Natural killer cell treated with Interleukin-12 subunit alpha and Interleukin-12 subunit beta and Interleukin-15 and Interleukin-18, amount 100 ng/mL, for 72 hours (primary cell): ENCODE data around the gene SLC17A4. TPM values are rescaled to one million over a fixed set of nuclear protein-coding genes. Genes with fewer than 3 reads are reported as not detected.

ENCODE experiments used
- ATAC-seq, 2 donors: fragments of 150-1000 bp; cut with Tn5 transposase in 1 of 2; sonication (Bioruptor Pico), chemical (Tn5 transposase) in 1 of 2; 2 replicates each; pipeline ENCODE4 v1.10.0; 2021
- DNase-seq: peaks from one replicate; pipeline ENCODE4 v3.0.0; 2022; ENCODE audit warnings: low spot score
- H3K27ac Mint-ChIP-seq, 2 donors: 1 replicate in 1 of 2; 2 replicates in 1 of 2; pipeline ENCODE4 v1.8.0; 2022; ENCODE audit warnings: mixed read lengths in 2 of 2, mild to moderate bottlenecking in 1 of 2, moderate library complexity in 1 of 2
- H3K27me3 Mint-ChIP-seq, 2 donors: 1 replicate in 1 of 2; 2 replicates in 1 of 2; pipeline ENCODE4 v1.8.0; 2022; ENCODE audit warnings: mixed read lengths in 2 of 2
- H3K36me3 Mint-ChIP-seq: one replicate; pipeline ENCODE4 v1.8.0; 2022; ENCODE audit warnings: mixed read lengths
- H3K4me1 Mint-ChIP-seq, 2 donors: 1 replicate in 1 of 2; 2 replicates in 1 of 2; pipeline ENCODE4 v1.8.0; 2022; ENCODE audit warnings: low read depth in 2 of 2, mixed read lengths in 2 of 2, mild to moderate bottlenecking in 1 of 2
- H3K4me3 Mint-ChIP-seq: one replicate; pipeline ENCODE4 v1.8.0; 2022; ENCODE audit warnings: mixed read lengths
- H3K9me3 Mint-ChIP-seq: 2 replicates; pipeline ENCODE4 v1.8.0; 2022; ENCODE audit warnings: mixed read lengths
- total RNA-seq, 2 donors: library from RNA; stranded (reverse); gene quantifications; one replicate each; pipeline ENCODE4 v1.2.3, GENCODE V29; 2022

Gene SLC17A4
- not detected for total RNA-seq

- H3K36me3 Mint-ChIP-seq, result peaks cover 4% of the 10 kb centered on the region
- ATAC-seq, result no peak
- DNase-seq, result no peak
- no peak within 1 kb of the TSS for H3K27ac Mint-ChIP-seq
- H3K4me3 Mint-ChIP-seq, result no peak within 1 kb of the TSS
- no peaks in the 10 kb centered on the region for H3K4me1 Mint-ChIP-seq
- H3K27me3 Mint-ChIP-seq, result peaks cover 27 to 47% of the 10 kb centered on the region in 2 donors
- H3K9me3 Mint-ChIP-seq, result no peaks in the 10 kb centered on the region
Observed at GRCh38 chr6:25754535-25754934, at the start of gene SLC17A4. Gene SLC17A4 (plus strand): TSS chr6:25754742. CDS start chr6:25761963, 7,221 bp downstream.

GRCh38 chr6:25706314-25707014, 48.1 kb upstream of the SLC17A4 start:
- Mint-ChIP-seq H3K4me3 (no peak overlapping the region), H3K9me3 (no peaks in the 10 kb centered on the region), H3K27me3 (peaks cover 13 to 32% of the 10 kb centered on the region in 2 donors), H3K36me3 (no peaks in the 10 kb centered on the region), H3K4me1 (no peaks in the 10 kb centered on the region), H3K27ac (no peak overlapping the region)
- no peak for ATAC-seq
- DNase-seq, result no peak

GRCh38 chr6:25709761-25710160, 44.8 kb upstream of the SLC17A4 start:
- Mint-ChIP-seq H3K27ac (no peak overlapping the region), H3K27me3 (peaks cover 10 to 19% of the 10 kb centered on the region in 2 donors), H3K36me3 (no peaks in the 10 kb centered on the region), H3K9me3 (no peaks in the 10 kb centered on the region), H3K4me3 (no peak overlapping the region), H3K4me1 (no peaks in the 10 kb centered on the region)
- DNase-seq (no peak), ATAC-seq (no peak)

GRCh38 chr6:25710287-25710686, 44.3 kb upstream of the SLC17A4 start:
- Mint-ChIP-seq H3K9me3 (no peaks in the 10 kb centered on the region), H3K4me3 (no peak overlapping the region), H3K4me1 (no peaks in the 10 kb centered on the region), H3K27me3 (peaks cover 10 to 19% of the 10 kb centered on the region in 2 donors), H3K27ac (no peak overlapping the region), H3K36me3 (no peaks in the 10 kb centered on the region)
- ATAC-seq, result no peak
- DNase-seq, result no peak

GRCh38 chr6:25713824-25714223, 40.7 kb upstream of the SLC17A4 start:
- Mint-ChIP-seq H3K4me1 (no peaks in the 10 kb centered on the region), H3K36me3 (no peaks in the 10 kb centered on the region)

GRCh38 chr6:25714765-25715164, 39.8 kb upstream of the SLC17A4 start:
- H3K27ac Mint-ChIP-seq, result no peak overlapping the region
- no peaks in the 10 kb centered on the region for H3K4me1 Mint-ChIP-seq
- no peaks in the 10 kb centered on the region for H3K27me3 Mint-ChIP-seq
- H3K4me3 Mint-ChIP-seq, result no peak overlapping the region
- DNase-seq (no peak), ATAC-seq (no peak)
- no peaks in the 10 kb centered on the region for H3K36me3 Mint-ChIP-seq
- no peaks in the 10 kb centered on the region for H3K9me3 Mint-ChIP-seq

More at GRCh38 chr6:25713824-25714223, 40.7 kb upstream of the SLC17A4 start:
- Mint-ChIP-seq H3K9me3 (no peaks in the 10 kb centered on the region), H3K4me3 (no peak overlapping the region), H3K27me3 (no peaks in the 10 kb centered on the region), H3K27ac (no peak overlapping the region)
- no peak for ATAC-seq
- no peak for DNase-seq

GRCh38 chr6:25715794-25716193, 38.7 kb upstream of the SLC17A4 start:
- DNase-seq, result no peak
- no peak for ATAC-seq
- H3K36me3 Mint-ChIP-seq, result no peaks in the 10 kb centered on the region
- H3K27ac Mint-ChIP-seq, result no peak overlapping the region
- H3K27me3 Mint-ChIP-seq, result peaks cover 4 to 8% of the 10 kb centered on the region in 2 donors
- H3K4me3 Mint-ChIP-seq, result no peak overlapping the region
- no peaks in the 10 kb centered on the region for H3K4me1 Mint-ChIP-seq
- H3K9me3 Mint-ChIP-seq, result no peaks in the 10 kb centered on the region

- no peaks in the 10 kb centered on the region for H3K36me3 Mint-ChIP-seq
- peaks cover 10 to 21% of the 10 kb centered on the region in 2 donors for H3K27me3 Mint-ChIP-seq
- no peak for ATAC-seq
- H3K4me1 Mint-ChIP-seq, result no peaks in the 10 kb centered on the region
- no peaks in the 10 kb centered on the region for H3K9me3 Mint-ChIP-seq
- no peak overlapping the region for H3K4me3 Mint-ChIP-seq
- no peak overlapping the region for H3K27ac Mint-ChIP-seq
- no peak for DNase-seq
Observed at GRCh38 chr6:25717866-25718740, 36.4 kb upstream of the SLC17A4 start.

GRCh38 chr6:25726122-25726911, 28.2 kb upstream of the SLC17A4 start:
- Mint-ChIP-seq H3K36me3 (no peaks in the 10 kb centered on the region), H3K27ac (no peak overlapping the region), H3K9me3 (no peaks in the 10 kb centered on the region), H3K4me3 (no peak overlapping the region), H3K27me3 (peaks cover 24 to 30% of the 10 kb centered on the region in 2 donors), H3K4me1 (no peaks in the 10 kb centered on the region)
- DNase-seq, result no peak
- no peak for ATAC-seq

- H3K36me3 Mint-ChIP-seq, result no peaks in the 10 kb centered on the region
- H3K27ac Mint-ChIP-seq, result no peak overlapping the region
- no peak overlapping the region for H3K4me3 Mint-ChIP-seq
- H3K9me3 Mint-ChIP-seq, result no peaks in the 10 kb centered on the region
- DNase-seq, result no peak
- H3K4me1 Mint-ChIP-seq, result no peaks in the 10 kb centered on the region
- peaks cover 27 to 29% of the 10 kb centered on the region in 2 donors for H3K27me3 Mint-ChIP-seq
- ATAC-seq, result no peak
Observed at GRCh38 chr6:25727028-25727427, 27.5 kb upstream of the SLC17A4 start.

GRCh38 chr6:25730907-25731306, 23.6 kb upstream of the SLC17A4 start:
- Mint-ChIP-seq H3K27me3 (peaks cover 30 to 42% of the 10 kb centered on the region in 2 donors), H3K36me3 (no peaks in the 10 kb centered on the region), H3K4me1 (no peaks in the 10 kb centered on the region), H3K4me3 (no peak overlapping the region), H3K27ac (no peak overlapping the region), H3K9me3 (no peaks in the 10 kb centered on the region)
- no peak for ATAC-seq
- no peak for DNase-seq

GRCh38 chr6:25731721-25732120, 22.8 kb upstream of the SLC17A4 start:
- Mint-ChIP-seq H3K27ac (no peak overlapping the region), H3K27me3 (peaks cover 32 to 50% of the 10 kb centered on the region in 2 donors), H3K9me3 (no peaks in the 10 kb centered on the region)

GRCh38 chr6:25732468-25733198, 21.9 kb upstream of the SLC17A4 start:
- H3K27ac Mint-ChIP-seq, result no peak overlapping the region
- no peak overlapping the region for H3K4me3 Mint-ChIP-seq
- DNase-seq (no peak), ATAC-seq (no peak)
- H3K9me3 Mint-ChIP-seq, result no peaks in the 10 kb centered on the region
- peaks cover 4% of the 10 kb centered on the region for H3K36me3 Mint-ChIP-seq
- peaks cover 37 to 59% of the 10 kb centered on the region in 2 donors for H3K27me3 Mint-ChIP-seq
- H3K4me1 Mint-ChIP-seq, result no peaks in the 10 kb centered on the region

More at GRCh38 chr6:25731721-25732120, 22.8 kb upstream of the SLC17A4 start:
- Mint-ChIP-seq H3K4me1 (no peaks in the 10 kb centered on the region), H3K36me3 (no peaks in the 10 kb centered on the region), H3K4me3 (no peak overlapping the region)
- ATAC-seq (no peak), DNase-seq (no peak)
